Prostate gland (tissue), 2 donors: Measurements from ENCODE around the gene TOP1.

Experiments
- CTCF ChIP-seq, 4 experiments: fragments of 200-600 bp in 2 of 4; fragments of 450-650 bp in 2 of 4; sonication (generic) in 2 of 4; IDR thresholded peaks; 1 replicate in 3 of 4; 2 replicates in 1 of 4; pipeline ENCODE4 v1.5.1; 2016 to 2019; ENCODE audit warnings: antibody characterized with exemption in 4 of 4, mild to moderate bottlenecking in 2 of 4, moderate library complexity in 2 of 4
- POLR2A ChIP-seq: fragments of 450-650 bp; IDR thresholded peaks from one replicate; pipeline ENCODE4 v1.6.1; 2016; ENCODE audit warnings: antibody characterized with exemption, mild to moderate bottlenecking
- POLR2AphosphoS5 ChIP-seq: sonication (generic); formaldehyde crosslinking; IDR thresholded peaks from one replicate; pipeline ENCODE4 v1.6.1; 2017; ENCODE audit warnings: antibody characterized with exemption

GRCh38 chr20:41154436-41155176 lies 126.0 kb downstream of the TOP1 start:
- no peak for TF ChIP-seq POLR2A
- no peak for TF ChIP-seq CTCF (IDR thresholded peaks at IDR 0.05)
- no peak for TF ChIP-seq POLR2AphosphoS5
